Esophagus (tissue), 2 donors: ENCODE data around the gene IFNAR2. TPM values are rescaled to one million over a fixed set of nuclear protein-coding genes. Genes with fewer than 3 reads are reported as not detected.

Experiments used
- H3K27ac ChIP-seq, 2 donors: one replicate each; pipeline ENCODE4 v1.5.1; 2013; ENCODE audit warnings: low read depth in 2 of 2, mild to moderate bottlenecking in 2 of 2, inconsistent platforms in 1 of 2, low read length in 1 of 2, moderate library complexity in 1 of 2
- H3K27me3 ChIP-seq, 2 donors: one replicate each; pipeline ENCODE4 v1.6.1; 2013; ENCODE audit warnings: low read length in 2 of 2, control low read depth in 1 of 2, mild to moderate bottlenecking in 1 of 2; ENCODE audit not compliant: insufficient read depth in 2 of 2, control insufficient read depth in 1 of 2
- H3K36me3 ChIP-seq, 2 donors: one replicate each; pipeline ENCODE4 v1.6.1; 2013; ENCODE audit warnings: low read length in 1 of 2; ENCODE audit not compliant: control insufficient read depth in 2 of 2, insufficient read depth in 2 of 2
- H3K4me1 ChIP-seq, 2 donors: one replicate each; pipeline ENCODE4 v1.6.1; 2013; ENCODE audit warnings: low read length in 1 of 2; ENCODE audit not compliant: control insufficient read depth in 2 of 2, insufficient read depth in 2 of 2
- H3K4me3 ChIP-seq, 2 donors: one replicate each; pipeline ENCODE4 v1.5.1; 2013; ENCODE audit warnings: low read length in 2 of 2, mild to moderate bottlenecking in 2 of 2, low read depth in 1 of 2, moderate library complexity in 1 of 2
- H3K9me3 ChIP-seq, 2 donors: one replicate each; pipeline ENCODE4 v1.6.1; 2013; ENCODE audit warnings: mild to moderate bottlenecking in 2 of 2, low read depth in 1 of 2, low read length in 1 of 2, moderate library complexity in 1 of 2; ENCODE audit not compliant: control insufficient read depth in 2 of 2, insufficient read depth in 1 of 2
- WGBS, 2 donors: extraction: QIAGEN DNeasy Blood & Tissue Kit; methylation state at CpG; one replicate each; pipeline ENCODE4 v1.1.7; 2013; 5-methylcytosine and 5-hydroxymethylcytosine counted together
- polyA plus RNA-seq, 2 donors: library from polyadenylated mRNA; stranded (reverse); fragments of 200-250 nt; gene quantifications; one replicate each; pipeline ENCODE4 v1.2.3, GENCODE V29; 2013
- donor health status: healthy with polysubstance abuse.
- donor health status: Bipolar disorder and iron deficiency.

The IFNAR2 gene
- polyA plus RNA-seq, result 1 to 10 TPM; 4.5 to 7.2 TPM

- 0 to 1% methylated on average over 70 to 95 of the region's 95 CpGs for WGBS, 2 donors
- no peaks in the 10 kb centered on the region for H3K27me3 ChIP-seq
Measured at GRCh38 chr21:33229784-33230544, at the start of gene IFNAR2. IFNAR2 (plus strand) TSS chr21:33229938; CDS start chr21:33241923, 11,985 bp downstream.

GRCh38 chr21:33185852-33186251 is 43.9 kb upstream of the IFNAR2 start:
- Histone ChIP-seq H3K27me3 (peaks cover 0 to 2% of the 10 kb centered on the region in 2 donors), H3K27ac (no peak overlapping the region), H3K4me3 (no peak overlapping the region), H3K9me3 (peaks cover 0 to 3% of the 10 kb centered on the region in 2 donors), H3K36me3 (no peaks in the 10 kb centered on the region), H3K4me1 (no peaks in the 10 kb centered on the region)
- 69 to 72% methylated on average over 6 of the region's 6 CpGs for WGBS, 2 donors

More at GRCh38 chr21:33229784-33230544, at the start of gene IFNAR2:
- no peaks in the 10 kb centered on the region for H3K4me1 ChIP-seq
- peak within 1 kb of the TSS; percentile 84 to 90 for H3K27ac ChIP-seq
- peak within 1 kb of the TSS; percentile 78 to 85 for H3K4me3 ChIP-seq
- H3K9me3 ChIP-seq, result no peaks in the 10 kb centered on the region
- no peaks in the 10 kb centered on the region for H3K36me3 ChIP-seq

- H3K36me3 ChIP-seq, result no peaks in the 10 kb centered on the region
- H3K4me3 ChIP-seq, result no peak overlapping the region
- no peak overlapping the region for H3K27ac ChIP-seq
- no peaks in the 10 kb centered on the region for H3K4me1 ChIP-seq
- peaks cover 0 to 8% of the 10 kb centered on the region in 2 donors for H3K9me3 ChIP-seq
- H3K27me3 ChIP-seq, result peaks cover 2% of the 10 kb centered on the region in 2 donors
- 78 to 89% methylated on average over 4 of the region's 4 CpGs for WGBS, 2 donors
Measured at GRCh38 chr21:33187276-33187675, 42.5 kb upstream of the IFNAR2 start.

GRCh38 chr21:33189237-33189636 is 40.5 kb upstream of the IFNAR2 start:
- no peak overlapping the region for H3K4me3 ChIP-seq
- H3K4me1 ChIP-seq, result no peaks in the 10 kb centered on the region
- H3K27ac ChIP-seq, result no peak overlapping the region

GRCh38 chr21:33189824-33190223 is 39.9 kb upstream of the IFNAR2 start:
- 54 to 67% methylated on average over 3 of the region's 3 CpGs for WGBS, 2 donors
- no peaks in the 10 kb centered on the region for H3K4me1 ChIP-seq
- peaks cover 0 to 2% of the 10 kb centered on the region in 2 donors for H3K27me3 ChIP-seq
- H3K4me3 ChIP-seq, result no peak overlapping the region
- H3K36me3 ChIP-seq, result no peaks in the 10 kb centered on the region
- H3K9me3 ChIP-seq, result peaks cover 0 to 8% of the 10 kb centered on the region in 2 donors
- no peak overlapping the region for H3K27ac ChIP-seq

More at GRCh38 chr21:33189237-33189636, 40.5 kb upstream of the IFNAR2 start:
- Histone ChIP-seq H3K36me3 (no peaks in the 10 kb centered on the region), H3K27me3 (peaks cover 0 to 2% of the 10 kb centered on the region in 2 donors), H3K9me3 (peaks cover 0 to 8% of the 10 kb centered on the region in 2 donors)
- WGBS, 2 donors, result 25 to 30% methylated on average over 4 of the region's 4 CpGs

- WGBS, 2 donors, result 9 to 10% methylated on average over 14 of the region's 14 CpGs
- Histone ChIP-seq H3K27me3 (no peaks in the 10 kb centered on the region), H3K4me1 (no peaks in the 10 kb centered on the region), H3K9me3 (no peaks in the 10 kb centered on the region), H3K36me3 (no peaks in the 10 kb centered on the region), H3K4me3 (no peak overlapping the region), H3K27ac (no peak overlapping the region)
Measured at GRCh38 chr21:33196941-33197374, 32.8 kb upstream of the IFNAR2 start.

- Histone ChIP-seq H3K9me3 (no peaks in the 10 kb centered on the region), H3K27ac (no peak overlapping the region), H3K4me3 (no peak overlapping the region), H3K4me1 (no peaks in the 10 kb centered on the region), H3K27me3 (no peaks in the 10 kb centered on the region), H3K36me3 (no peaks in the 10 kb centered on the region)
- 41 to 53% methylated on average over 4 of the region's 4 CpGs for WGBS, 2 donors
Measured at GRCh38 chr21:33197496-33197895, 32.2 kb upstream of the IFNAR2 start.

- Histone ChIP-seq H3K27ac (peak overlapping the region in 1 of 2 donors; percentile 1), H3K9me3 (no peaks in the 10 kb centered on the region), H3K27me3 (no peaks in the 10 kb centered on the region), H3K36me3 (no peaks in the 10 kb centered on the region), H3K4me1 (no peaks in the 10 kb centered on the region), H3K4me3 (no peak overlapping the region)
- 61 to 65% methylated on average over 9 of the region's 9 CpGs for WGBS, 2 donors
Measured at GRCh38 chr21:33198346-33199099, 31.2 kb upstream of the IFNAR2 start.

GRCh38 chr21:33199100-33199464 is 30.7 kb upstream of the IFNAR2 start:
- Histone ChIP-seq H3K27ac (peak overlapping the region in 1 of 2 donors; percentile 1), H3K4me1 (no peaks in the 10 kb centered on the region), H3K27me3 (no peaks in the 10 kb centered on the region), H3K4me3 (no peak overlapping the region), H3K9me3 (no peaks in the 10 kb centered on the region), H3K36me3 (no peaks in the 10 kb centered on the region)
- WGBS, 2 donors, result 80 to 83% methylated on average over 6 of the region's 6 CpGs
